HS-5 (cell line): ENCODE measurements around the gene SERF1A.
"Not testable (repeated sequence)": the region's sequence is repeated elsewhere in the genome, so short reads cannot be mapped to it uniquely, and the experiment has no call there.

Experiments used
- DNase-seq: peaks from one replicate; pipeline ENCODE4 v3.0.0-alpha.2; 2012; ENCODE audit warnings: low read depth

SERF1A gene

GRCh38 chr5:70900533-70901271 is at the start of gene SERF1A:
Gene SERF1A, plus strand, starts transcription at chr5:70900669. Its CDS starts 201 bp downstream, at chr5:70900870.
- not testable (repeated sequence) for DNase-seq

- DNase-seq: not testable (repeated sequence)
These were observed 33.7 kb upstream of the SERF1A start for GRCh38 chr5:70866778-70867177.

- DNase-seq: not testable (repeated sequence)
These were observed 29.8 kb upstream of the SERF1A start for GRCh38 chr5:70870626-70871025.

- not testable (repeated sequence) for DNase-seq
These were observed 4.4 kb upstream of the SERF1A start for GRCh38 chr5:70896076-70896475.

GRCh38 chr5:70901272-70901571 is 753 bp downstream of the SERF1A start:
- DNase-seq: not testable (repeated sequence)

- not testable (repeated sequence) for DNase-seq
These were observed 6.2 kb downstream of the SERF1A start for GRCh38 chr5:70906624-70907023.

- DNase-seq: not testable (repeated sequence)
These were observed 16.4 kb downstream of the SERF1A start for GRCh38 chr5:70916829-70917228.

- not testable (repeated sequence) for DNase-seq
These were observed 24.7 kb downstream of the SERF1A start for GRCh38 chr5:70925211-70925562.

GRCh38 chr5:70931709-70932368 is 31.4 kb downstream of the SERF1A start:
- DNase-seq: not testable (repeated sequence)

- DNase-seq: not testable (repeated sequence)
These were observed 32.1 kb downstream of the SERF1A start for GRCh38 chr5:70932560-70932959.

GRCh38 chr5:70953068-70953467 is 52.6 kb downstream of the SERF1A start:
- DNase-seq: not testable (repeated sequence)
